ENCODE data around the gene SOD2. TPM values are rescaled to one million over a fixed set of nuclear protein-coding genes. Genes with fewer than 3 reads are reported as not detected.

SOD2 gene
- total RNA-seq, 1 experiment from 2014 or later = 80.5 TPM

DNA sequence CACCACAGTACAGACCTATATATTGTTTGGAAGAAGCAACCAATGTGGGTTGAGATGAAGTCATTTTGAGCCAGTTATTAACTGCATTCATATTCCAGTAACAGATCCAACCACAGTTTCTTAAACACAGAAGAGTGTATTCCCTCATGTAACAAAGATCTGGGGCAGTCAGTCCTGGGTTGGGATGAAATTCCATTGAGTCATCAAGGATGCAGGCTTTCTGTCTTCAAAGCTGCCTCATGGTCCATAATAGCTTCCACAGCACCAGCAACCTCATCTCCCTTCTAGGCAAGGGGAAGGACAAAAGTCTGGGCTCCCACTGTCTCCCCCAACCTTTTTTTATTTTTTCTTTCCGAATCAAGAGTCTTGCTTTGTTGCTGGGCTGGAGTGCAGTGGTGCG lies 2.9 kb upstream of the SOD2 start:
- H3K56ac ChIP-seq (ENCODE audit: insufficient read length, low read depth, low read length) = no peak overlapping the region
- peaks cover 11% of the 10 kb centered on the region for H3K23me2 ChIP-seq (ENCODE audit: insufficient read length, low read depth, low read length, poor library complexity, severe bottlenecking)
- H3K27me3 Mint-ChIP-seq (ENCODE audit: low read depth) = no peaks in the 10 kb centered on the region
- H2BK20ac ChIP-seq (ENCODE audit: low read depth, low read length, poor library complexity, severe bottlenecking) = no peak overlapping the region
- peaks cover 3 to 9% (median 5%) of the 10 kb centered on the region in 3 experiments; a peak in 5 of 7 replicates for H3K36me3 Mint-ChIP-seq (ENCODE audit: insufficient read depth in 1 of 3, low read depth in 3 of 3)
- WGBS (ENCODE audit: extremely low coverage, insufficient read length, low lambda C conversion rate) = no CpG with 5 or more reads among the region's 2 CpGs
- H3K23ac ChIP-seq (ENCODE audit: insufficient read length, low read depth, low read length) = no peak overlapping the region
- H3K27me3 ChIP-seq (ENCODE audit: insufficient read depth, low read length) = no peaks in the 10 kb centered on the region
- H3K9ac ChIP-seq (ENCODE audit: extremely low read depth, insufficient read length, low read length) = no peak overlapping the region
- H2BK5ac ChIP-seq (ENCODE audit: insufficient read length, low read length) = no peak overlapping the region
- H4K5ac ChIP-seq (ENCODE audit: insufficient read length, low read depth, low read length) = no peak overlapping the region
- no peak overlapping the region for H2BK120ac ChIP-seq (ENCODE audit: low read depth, low read length, poor library complexity, severe bottlenecking)
- H3K79me1 ChIP-seq (ENCODE audit: insufficient read depth, low read depth, low read length, poor library complexity, severe bottlenecking) = no peaks in the 10 kb centered on the region
- no peak for TF ChIP-seq CTCF (conservative IDR thresholded peaks at IDR 0.05)
- H4K91ac ChIP-seq (ENCODE audit: insufficient read length, low read depth, low read length) = no peak overlapping the region
- H3K9me3 ChIP-seq (ENCODE audit: control insufficient read depth, low read depth, low read length) = no peaks in the 10 kb centered on the region
- peaks cover 5% of the 10 kb centered on the region for H3K4me1 ChIP-seq (ENCODE audit: insufficient read depth, low read length)
- no peak overlapping the region for H3K4ac ChIP-seq (ENCODE audit: low read depth, low read length)
- no peak overlapping the region for H3K4me2 ChIP-seq (ENCODE audit: insufficient read depth, insufficient read length, low read length)
- H4K8ac ChIP-seq (replicated peaks; ENCODE audit: insufficient read length, low read depth, low read length) = no peak overlapping the region
- no peak overlapping the region for H2BK12ac ChIP-seq (ENCODE audit: insufficient read length, low read depth, low read length)
- no peaks in the 10 kb centered on the region for H3K9me3 Mint-ChIP-seq
- no peaks in the 10 kb centered on the region for H4K20me1 ChIP-seq (ENCODE audit: control insufficient read depth, insufficient read depth, insufficient read length)
- H3K14ac ChIP-seq (ENCODE audit: insufficient read depth, low read length) = no peak overlapping the region
- H3K27ac Mint-ChIP-seq = no peak overlapping the region
- H2AK5ac ChIP-seq (ENCODE audit: insufficient read length, low read length) = no peak overlapping the region
- H3K27ac ChIP-seq (ENCODE audit: insufficient read length, low read depth, low read length) = no peak overlapping the region
- DNase-seq = no peak
- H3K4me1 Mint-ChIP-seq = peaks cover 22 to 25% of the 10 kb centered on the region in 2 experiments
- H3K4me3 Mint-ChIP-seq = no peak overlapping the region
- H2AFZ ChIP-seq (ENCODE audit: low read length) = no peak overlapping the region
- H3T11ph ChIP-seq (ENCODE audit: low read length) = no peak overlapping the region
- no peak overlapping the region for H3K18ac ChIP-seq (ENCODE audit: insufficient read length, low read depth, low read length)
- H2BK15ac ChIP-seq (ENCODE audit: low read depth, low read length) = no peak overlapping the region
- H3K79me2 ChIP-seq (ENCODE audit: insufficient read depth, low read length) = no peaks in the 10 kb centered on the region; the same call in 1 of the 2 replicates

Data from H9 (cell line).